ENCODE results near the gene TRMT2B. TPM values are rescaled to one million over a fixed set of nuclear protein-coding genes. Genes with fewer than 3 reads are reported as not detected.

Gene TRMT2B
- total RNA-seq, 1 donor from 2014 or later = 15.7 TPM

DNA sequence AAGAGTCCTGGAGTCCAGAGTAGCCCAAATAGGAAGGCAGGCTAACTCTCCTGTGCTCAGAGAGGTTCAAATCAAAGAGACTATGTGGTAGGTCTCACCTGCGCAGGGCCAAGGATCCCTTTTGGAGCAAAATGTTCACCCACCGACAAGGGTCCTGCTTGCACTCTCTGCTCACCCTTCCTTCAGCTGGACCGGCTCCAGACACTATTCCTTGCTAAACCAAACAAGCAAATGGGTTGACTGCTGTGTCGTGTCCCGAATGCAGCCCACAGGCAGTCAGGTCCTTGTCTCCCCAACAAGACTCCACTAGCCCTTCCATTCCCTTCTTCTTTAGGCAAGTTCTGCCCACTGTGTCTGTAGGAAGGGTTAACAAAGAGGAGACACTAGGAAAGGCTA is 760 bp downstream of the TRMT2B start:
- H3K4me3 Mint-ChIP-seq = peak overlapping the region; percentile 90
- H3K27me3 Mint-ChIP-seq (ENCODE audit: low read depth) = no peaks in the 10 kb centered on the region
- H3K27ac Mint-ChIP-seq (ENCODE audit: unreplicated experiment) = peak overlapping the region; percentile 87
- peaks cover 3% of the 10 kb centered on the region for H3K36me3 Mint-ChIP-seq (ENCODE audit: low read depth)
- no peak for DNase-seq (ENCODE audit: low read depth, low spot score)
- H3K4me1 Mint-ChIP-seq = peaks cover 13% of the 10 kb centered on the region
- TF ChIP-seq, protein P1, sequence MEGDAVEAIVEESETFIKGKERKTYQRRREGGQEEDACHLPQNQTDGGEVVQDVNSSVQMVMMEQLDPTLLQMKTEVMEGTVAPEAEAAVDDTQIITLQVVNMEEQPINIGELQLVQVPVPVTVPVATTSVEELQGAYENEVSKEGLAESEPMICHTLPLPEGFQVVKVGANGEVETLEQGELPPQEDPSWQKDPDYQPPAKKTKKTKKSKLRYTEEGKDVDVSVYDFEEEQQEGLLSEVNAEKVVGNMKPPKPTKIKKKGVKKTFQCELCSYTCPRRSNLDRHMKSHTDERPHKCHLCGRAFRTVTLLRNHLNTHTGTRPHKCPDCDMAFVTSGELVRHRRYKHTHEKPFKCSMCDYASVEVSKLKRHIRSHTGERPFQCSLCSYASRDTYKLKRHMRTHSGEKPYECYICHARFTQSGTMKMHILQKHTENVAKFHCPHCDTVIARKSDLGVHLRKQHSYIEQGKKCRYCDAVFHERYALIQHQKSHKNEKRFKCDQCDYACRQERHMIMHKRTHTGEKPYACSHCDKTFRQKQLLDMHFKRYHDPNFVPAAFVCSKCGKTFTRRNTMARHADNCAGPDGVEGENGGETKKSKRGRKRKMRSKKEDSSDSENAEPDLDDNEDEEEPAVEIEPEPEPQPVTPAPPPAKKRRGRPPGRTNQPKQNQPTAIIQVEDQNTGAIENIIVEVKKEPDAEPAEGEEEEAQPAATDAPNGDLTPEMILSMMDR (conservative IDR thresholded peaks at IDR 0.05) = no peak
- H3K9me3 Mint-ChIP-seq = peaks cover 2% of the 10 kb centered on the region

DNA sequence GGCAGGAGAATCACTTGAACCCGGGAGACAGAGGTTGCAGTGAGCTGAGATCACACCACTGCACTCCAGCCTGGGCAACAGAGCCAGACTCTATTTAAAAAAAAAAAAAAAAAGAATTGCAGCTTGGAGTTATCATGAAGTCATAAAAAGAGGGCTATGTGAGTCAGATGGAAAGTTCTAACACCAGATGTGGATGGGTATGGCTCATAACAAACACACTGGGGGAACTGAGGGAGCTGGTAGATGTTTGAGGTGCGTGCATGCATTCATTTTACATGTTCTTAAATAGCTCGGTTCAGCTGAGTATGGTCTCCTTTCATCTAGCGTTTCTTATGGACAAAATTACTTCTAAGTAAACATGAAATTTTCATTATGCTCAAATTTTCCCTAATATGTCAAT is 11.7 kb downstream of the TRMT2B start:
- H3K27ac Mint-ChIP-seq (ENCODE audit: unreplicated experiment) = no peak overlapping the region
- H3K9me3 Mint-ChIP-seq = no peaks in the 10 kb centered on the region
- no peak for DNase-seq (ENCODE audit: low read depth, low spot score)
- TF ChIP-seq, protein P1 (conservative IDR thresholded peaks at IDR 0.05) = no peak
- no peaks in the 10 kb centered on the region for H3K4me1 Mint-ChIP-seq
- no peaks in the 10 kb centered on the region for H3K27me3 Mint-ChIP-seq (ENCODE audit: low read depth)
- peaks cover 5% of the 10 kb centered on the region for H3K36me3 Mint-ChIP-seq (ENCODE audit: low read depth)
- H3K4me3 Mint-ChIP-seq = no peak overlapping the region

DNA sequence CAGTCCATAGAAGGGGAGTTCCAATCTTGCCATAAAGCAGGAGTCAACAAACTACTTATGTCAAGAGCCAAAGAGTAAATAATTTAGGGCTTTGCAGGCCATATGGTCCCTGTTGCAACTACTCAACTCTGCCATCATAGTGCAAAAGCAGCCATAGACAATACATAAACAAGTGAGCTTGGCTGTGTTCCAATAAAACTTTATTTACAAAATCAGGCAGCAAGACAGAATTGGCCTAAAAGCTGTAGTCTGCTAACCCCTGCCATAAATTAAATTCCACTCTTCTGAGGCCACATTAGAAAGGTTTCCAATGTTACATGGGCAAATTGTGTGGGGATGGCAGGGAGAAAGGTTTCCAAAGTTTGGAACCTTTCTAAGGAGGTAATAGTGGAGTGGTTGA is 14.7 kb downstream of the TRMT2B start:
- Mint-ChIP-seq H3K9me3 (no peaks in the 10 kb centered on the region), H3K4me1 (no peaks in the 10 kb centered on the region), H3K4me3 (no peak overlapping the region), H3K36me3 (ENCODE audit: low read depth) (peaks cover 4% of the 10 kb centered on the region), H3K27ac (ENCODE audit: unreplicated experiment) (no peak overlapping the region), H3K27me3 (ENCODE audit: low read depth) (no peaks in the 10 kb centered on the region)
- DNase-seq (ENCODE audit: low read depth, low spot score) = no peak
- TF ChIP-seq, protein P1 (conservative IDR thresholded peaks at IDR 0.05) = no peak

DNA sequence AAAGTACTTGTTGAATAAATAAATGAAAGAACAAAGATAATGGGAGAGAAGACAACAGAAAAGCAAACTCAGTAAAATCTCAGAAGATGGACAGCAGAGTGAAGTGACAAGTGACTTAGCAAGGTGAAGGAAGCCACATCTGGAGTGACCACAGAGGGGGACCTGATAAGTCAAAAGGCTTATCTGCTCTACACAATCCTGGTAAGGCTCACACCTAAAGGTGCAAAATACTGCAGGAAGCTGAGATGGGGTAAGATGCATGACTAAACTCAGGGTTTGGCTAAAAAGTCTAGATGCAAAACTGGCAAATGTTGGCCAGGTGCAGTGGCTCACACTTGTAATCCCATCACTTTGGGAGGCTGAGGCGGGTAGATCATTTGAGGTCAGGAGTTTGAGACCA is 22.2 kb downstream of the TRMT2B start:
- DNase-seq (ENCODE audit: low read depth, low spot score) = no peak
- Mint-ChIP-seq H3K27ac (ENCODE audit: unreplicated experiment) (no peak overlapping the region), H3K4me3 (no peak overlapping the region), H3K4me1 (no peaks in the 10 kb centered on the region), H3K27me3 (ENCODE audit: low read depth) (no peaks in the 10 kb centered on the region), H3K9me3 (peaks cover 3% of the 10 kb centered on the region), H3K36me3 (ENCODE audit: low read depth) (peaks cover 19% of the 10 kb centered on the region)
- TF ChIP-seq, protein P1 (conservative IDR thresholded peaks at IDR 0.05) = no peak

DNA sequence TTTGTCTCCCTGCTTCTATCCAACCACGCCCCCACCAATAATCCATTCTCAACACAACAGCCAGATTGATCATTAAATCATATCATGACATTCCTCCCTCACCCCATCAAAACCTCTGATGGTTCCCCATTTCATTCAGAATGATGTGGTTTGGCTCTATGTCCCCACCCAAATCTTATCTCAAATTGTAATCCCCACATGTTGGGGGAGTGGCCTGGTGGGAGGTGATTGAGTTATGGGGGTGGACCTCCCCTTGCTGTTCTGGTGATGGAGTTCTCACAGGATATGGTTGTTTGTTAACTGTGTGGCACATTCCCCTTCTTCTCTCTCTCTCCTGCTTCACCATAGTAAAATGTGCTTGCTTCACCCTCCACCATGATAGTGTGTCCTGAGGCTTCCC is 23.3 kb downstream of the TRMT2B start:
- Mint-ChIP-seq H3K36me3 (ENCODE audit: low read depth) (peaks cover 19% of the 10 kb centered on the region), H3K9me3 (peaks cover 3% of the 10 kb centered on the region), H3K27ac (ENCODE audit: unreplicated experiment) (no peak overlapping the region), H3K27me3 (ENCODE audit: low read depth) (no peaks in the 10 kb centered on the region), H3K4me1 (no peaks in the 10 kb centered on the region), H3K4me3 (no peak overlapping the region)
- DNase-seq (ENCODE audit: low read depth, low spot score) = no peak
- TF ChIP-seq, protein P1 (conservative IDR thresholded peaks at IDR 0.05) = no peak

DNA sequence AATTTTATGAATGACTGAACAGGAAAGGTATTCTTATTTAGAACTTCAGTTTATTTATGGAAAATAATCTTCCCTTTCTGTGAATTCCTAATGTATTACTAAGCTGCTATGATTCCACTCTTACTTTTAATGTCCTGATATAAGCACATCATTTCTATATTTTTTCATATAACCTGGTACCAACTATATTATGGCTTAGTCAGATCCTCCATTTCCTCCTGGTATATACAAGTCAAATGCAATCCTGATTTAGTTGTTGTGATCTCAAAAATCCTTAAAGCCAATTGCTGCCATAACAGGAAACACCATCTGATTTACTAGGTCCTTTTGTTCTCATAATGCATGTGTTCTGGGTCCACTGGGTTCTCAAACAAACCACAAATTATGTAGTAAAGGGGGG is 26.8 kb downstream of the TRMT2B start:
- TF ChIP-seq, protein P1 (conservative IDR thresholded peaks at IDR 0.05) = no peak
- H3K4me1 Mint-ChIP-seq = no peaks in the 10 kb centered on the region
- no peaks in the 10 kb centered on the region for H3K27me3 Mint-ChIP-seq (ENCODE audit: low read depth)
- H3K4me3 Mint-ChIP-seq = no peak overlapping the region
- DNase-seq (ENCODE audit: low read depth, low spot score) = no peak
- no peak overlapping the region for H3K27ac Mint-ChIP-seq (ENCODE audit: unreplicated experiment)
- H3K36me3 Mint-ChIP-seq (ENCODE audit: low read depth) = peaks cover 24% of the 10 kb centered on the region
- peaks cover 3% of the 10 kb centered on the region for H3K9me3 Mint-ChIP-seq

Measured in neural crest cell (in vitro differentiated cells).